OCI-LY7 (cell line): ENCODE measurements around the gene AKAP8L.

Experiments used
- EZH2phosphoT487 ChIP-seq: fragments of 200-600 bp; sonication (generic); IDR thresholded peaks from 2 replicates; pipeline ENCODE4 v1.6.1; 2018; ENCODE audit warnings: low read depth, borderline replicate concordance, mild to moderate bottlenecking, mixed run types, antibody characterized with exemption, low read length, moderate library complexity, mixed read lengths
- TF ChIP-seq, protein P1 (sequence below): fragments of 200-600 bp; sonication (generic); conservative IDR thresholded peaks from 2 replicates; pipeline ENCODE4 v1.5.1; 2014; ENCODE audit warnings: mild to moderate bottlenecking, antibody characterized with exemption, low read length, moderate library complexity, mixed read lengths

DNA sequence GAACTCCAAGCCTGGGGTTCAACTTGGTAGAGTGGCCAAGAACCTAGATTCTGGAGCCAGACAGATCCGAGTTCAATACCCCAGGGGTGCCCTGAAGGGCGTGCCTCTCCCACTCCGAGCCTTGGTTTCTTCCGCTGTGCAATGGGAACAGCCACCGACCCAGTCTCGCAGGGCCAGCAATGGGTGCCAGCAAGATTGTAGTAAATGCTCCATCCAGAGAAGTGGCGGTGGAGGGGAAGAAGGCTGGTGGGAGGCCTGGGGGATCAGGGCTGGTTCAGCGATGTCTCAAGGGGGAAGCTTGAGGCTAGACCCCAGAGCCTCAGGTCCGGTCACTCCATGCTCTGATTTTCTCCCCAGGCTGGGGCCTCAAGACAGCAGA lies 26.4 kb upstream of the AKAP8L start:
- TF ChIP-seq, protein P1, sequence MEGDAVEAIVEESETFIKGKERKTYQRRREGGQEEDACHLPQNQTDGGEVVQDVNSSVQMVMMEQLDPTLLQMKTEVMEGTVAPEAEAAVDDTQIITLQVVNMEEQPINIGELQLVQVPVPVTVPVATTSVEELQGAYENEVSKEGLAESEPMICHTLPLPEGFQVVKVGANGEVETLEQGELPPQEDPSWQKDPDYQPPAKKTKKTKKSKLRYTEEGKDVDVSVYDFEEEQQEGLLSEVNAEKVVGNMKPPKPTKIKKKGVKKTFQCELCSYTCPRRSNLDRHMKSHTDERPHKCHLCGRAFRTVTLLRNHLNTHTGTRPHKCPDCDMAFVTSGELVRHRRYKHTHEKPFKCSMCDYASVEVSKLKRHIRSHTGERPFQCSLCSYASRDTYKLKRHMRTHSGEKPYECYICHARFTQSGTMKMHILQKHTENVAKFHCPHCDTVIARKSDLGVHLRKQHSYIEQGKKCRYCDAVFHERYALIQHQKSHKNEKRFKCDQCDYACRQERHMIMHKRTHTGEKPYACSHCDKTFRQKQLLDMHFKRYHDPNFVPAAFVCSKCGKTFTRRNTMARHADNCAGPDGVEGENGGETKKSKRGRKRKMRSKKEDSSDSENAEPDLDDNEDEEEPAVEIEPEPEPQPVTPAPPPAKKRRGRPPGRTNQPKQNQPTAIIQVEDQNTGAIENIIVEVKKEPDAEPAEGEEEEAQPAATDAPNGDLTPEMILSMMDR, result no peak
- no peak for TF ChIP-seq EZH2phosphoT487
